Measurements from ENCODE around the gene NANOS3. TPM values are rescaled to one million over a fixed set of nuclear protein-coding genes. Genes with fewer than 3 reads are reported as not detected.

The NANOS3 gene
- total RNA-seq, 1 donor from 2014 or later: not detected

DNA sequence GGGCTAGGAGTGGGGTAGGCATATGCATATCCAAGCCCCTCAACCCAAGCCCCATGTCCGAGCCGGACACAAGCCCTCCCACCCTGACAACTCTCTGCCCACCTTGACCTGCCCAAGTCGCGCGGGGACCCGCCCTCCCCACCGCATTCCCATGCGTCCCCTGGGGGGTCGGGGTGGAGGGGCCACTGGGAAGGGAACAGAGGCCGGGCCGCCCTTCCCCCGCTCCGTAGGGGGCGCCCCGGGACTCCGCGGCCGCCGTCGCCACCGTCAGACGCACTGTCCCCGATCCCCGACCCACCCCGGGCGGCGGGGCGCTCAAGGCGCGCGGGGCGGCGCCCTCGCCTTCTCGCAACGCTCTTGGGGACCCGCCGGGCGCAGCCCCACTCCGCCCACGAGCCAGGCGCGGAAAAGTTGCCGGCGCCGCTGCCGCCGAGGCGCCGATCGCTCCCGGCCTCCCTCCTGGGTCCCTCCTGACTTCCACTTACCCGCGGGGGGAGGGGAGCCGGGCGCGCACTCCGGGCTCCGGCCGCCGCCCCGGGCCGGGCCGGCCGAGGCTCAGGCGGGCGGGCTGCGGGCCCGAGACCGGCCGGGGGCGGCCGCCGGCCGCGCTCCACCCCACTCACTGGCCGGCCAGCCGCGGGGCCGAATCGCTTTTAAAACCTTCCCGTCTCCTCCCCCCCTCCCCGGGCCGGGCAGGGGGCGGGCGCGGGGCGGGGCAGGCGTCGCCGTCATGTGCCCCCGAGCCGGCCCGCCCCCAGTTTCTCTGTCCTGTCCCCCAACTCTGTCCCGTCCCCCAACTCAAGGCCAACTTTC is 34.4 kb upstream of the NANOS3 start:
- H3K36me3 ChIP-seq (ENCODE audit: control insufficient read depth, insufficient read depth, low read length): no peaks in the 10 kb centered on the region
- TF ChIP-seq, protein P1, sequence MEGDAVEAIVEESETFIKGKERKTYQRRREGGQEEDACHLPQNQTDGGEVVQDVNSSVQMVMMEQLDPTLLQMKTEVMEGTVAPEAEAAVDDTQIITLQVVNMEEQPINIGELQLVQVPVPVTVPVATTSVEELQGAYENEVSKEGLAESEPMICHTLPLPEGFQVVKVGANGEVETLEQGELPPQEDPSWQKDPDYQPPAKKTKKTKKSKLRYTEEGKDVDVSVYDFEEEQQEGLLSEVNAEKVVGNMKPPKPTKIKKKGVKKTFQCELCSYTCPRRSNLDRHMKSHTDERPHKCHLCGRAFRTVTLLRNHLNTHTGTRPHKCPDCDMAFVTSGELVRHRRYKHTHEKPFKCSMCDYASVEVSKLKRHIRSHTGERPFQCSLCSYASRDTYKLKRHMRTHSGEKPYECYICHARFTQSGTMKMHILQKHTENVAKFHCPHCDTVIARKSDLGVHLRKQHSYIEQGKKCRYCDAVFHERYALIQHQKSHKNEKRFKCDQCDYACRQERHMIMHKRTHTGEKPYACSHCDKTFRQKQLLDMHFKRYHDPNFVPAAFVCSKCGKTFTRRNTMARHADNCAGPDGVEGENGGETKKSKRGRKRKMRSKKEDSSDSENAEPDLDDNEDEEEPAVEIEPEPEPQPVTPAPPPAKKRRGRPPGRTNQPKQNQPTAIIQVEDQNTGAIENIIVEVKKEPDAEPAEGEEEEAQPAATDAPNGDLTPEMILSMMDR (IDR thresholded peaks at IDR 0.05; ENCODE audit: insufficient read depth, low read length, poor library complexity, severe bottlenecking): no peak
- DNase-seq (ENCODE audit: low read depth): no peak
- H3K4me3 ChIP-seq (ENCODE audit: low read depth, low read length): peak overlapping the region; percentile 97
- no peaks in the 10 kb centered on the region for H3K27me3 ChIP-seq (ENCODE audit: control insufficient read depth, insufficient read depth, low read length)

DNA sequence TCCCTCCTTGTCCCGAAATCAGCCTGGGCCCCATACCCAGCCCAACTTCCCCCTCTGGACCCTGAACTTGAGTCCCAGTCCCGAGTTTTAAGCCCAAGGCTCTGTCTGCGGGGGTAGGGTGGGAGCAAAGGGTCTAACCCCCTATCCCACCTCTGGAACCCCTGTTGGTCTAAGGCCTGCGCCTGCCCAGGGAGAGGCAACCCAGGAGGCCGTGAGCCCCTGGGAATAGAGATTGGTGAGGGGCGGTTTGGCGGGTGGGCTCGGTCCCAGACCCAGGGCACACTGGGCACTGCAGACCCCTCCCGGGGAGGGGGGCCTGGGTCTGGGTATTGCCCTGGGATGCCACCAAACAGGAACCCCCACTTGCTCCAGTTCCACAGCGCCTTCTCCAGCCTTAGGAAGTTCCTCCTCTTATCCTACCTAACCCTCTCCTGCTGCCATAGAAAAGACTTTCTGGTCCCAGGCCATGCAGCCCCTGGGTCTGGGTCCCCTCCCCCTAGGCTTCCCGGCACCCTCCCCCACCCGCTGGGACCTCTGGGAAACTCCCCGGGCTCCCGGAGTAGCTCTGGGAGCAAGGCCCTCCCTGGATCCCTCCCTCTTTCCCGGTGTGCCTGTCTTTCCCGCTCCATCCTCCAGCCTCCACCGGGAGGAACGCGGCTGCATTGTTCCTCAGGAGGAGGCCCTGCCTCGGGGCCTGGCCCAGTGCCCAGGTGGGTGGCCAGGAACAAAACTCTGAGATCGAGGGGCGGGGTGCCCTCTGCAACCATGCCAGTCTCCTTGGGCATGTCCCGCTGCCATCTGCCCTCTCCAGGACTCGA is 33.6 kb upstream of the NANOS3 start:
- DNase-seq (ENCODE audit: low read depth): no peak
- TF ChIP-seq, protein P1 (IDR thresholded peaks at IDR 0.05; ENCODE audit: insufficient read depth, low read length, poor library complexity, severe bottlenecking): no peak
- Histone ChIP-seq H3K4me3 (ENCODE audit: low read depth, low read length) (peak overlapping the region; percentile 51), H3K36me3 (ENCODE audit: control insufficient read depth, insufficient read depth, low read length) (no peaks in the 10 kb centered on the region), H3K27me3 (ENCODE audit: control insufficient read depth, insufficient read depth, low read length) (no peaks in the 10 kb centered on the region)

DNA sequence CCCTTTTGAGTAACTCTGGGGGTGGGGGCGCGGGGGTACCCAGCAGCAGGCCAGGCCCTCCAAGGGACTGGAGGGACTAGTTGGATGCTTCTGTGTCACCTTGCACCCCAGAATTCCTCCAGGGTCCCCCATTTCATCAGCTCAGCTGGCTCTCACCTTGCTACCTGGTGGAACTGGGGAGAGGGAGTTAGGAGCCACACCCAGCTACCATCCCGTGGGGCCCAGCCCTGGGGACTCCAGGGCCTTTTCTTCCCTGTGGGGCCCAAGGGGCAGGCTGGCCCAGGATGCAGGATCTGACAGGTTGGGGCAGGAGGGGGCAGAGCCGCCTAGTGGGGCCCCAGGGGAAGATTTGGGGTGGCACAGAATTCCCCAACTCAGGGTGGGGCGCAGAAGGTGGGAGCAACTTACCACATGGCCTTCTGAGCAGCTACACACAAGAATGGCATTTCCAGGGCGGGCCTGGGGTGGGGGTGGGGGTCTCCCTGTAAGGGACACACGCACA is 32.8 kb upstream of the NANOS3 start:
- Histone ChIP-seq H3K4me3 (ENCODE audit: low read depth, low read length) (no peak overlapping the region), H3K27me3 (ENCODE audit: control insufficient read depth, insufficient read depth, low read length) (no peaks in the 10 kb centered on the region), H3K36me3 (ENCODE audit: control insufficient read depth, insufficient read depth, low read length) (no peaks in the 10 kb centered on the region)
- TF ChIP-seq, protein P1 (IDR thresholded peaks at IDR 0.05; ENCODE audit: insufficient read depth, low read length, poor library complexity, severe bottlenecking): no peak
- DNase-seq (ENCODE audit: low read depth): no peak

DNA sequence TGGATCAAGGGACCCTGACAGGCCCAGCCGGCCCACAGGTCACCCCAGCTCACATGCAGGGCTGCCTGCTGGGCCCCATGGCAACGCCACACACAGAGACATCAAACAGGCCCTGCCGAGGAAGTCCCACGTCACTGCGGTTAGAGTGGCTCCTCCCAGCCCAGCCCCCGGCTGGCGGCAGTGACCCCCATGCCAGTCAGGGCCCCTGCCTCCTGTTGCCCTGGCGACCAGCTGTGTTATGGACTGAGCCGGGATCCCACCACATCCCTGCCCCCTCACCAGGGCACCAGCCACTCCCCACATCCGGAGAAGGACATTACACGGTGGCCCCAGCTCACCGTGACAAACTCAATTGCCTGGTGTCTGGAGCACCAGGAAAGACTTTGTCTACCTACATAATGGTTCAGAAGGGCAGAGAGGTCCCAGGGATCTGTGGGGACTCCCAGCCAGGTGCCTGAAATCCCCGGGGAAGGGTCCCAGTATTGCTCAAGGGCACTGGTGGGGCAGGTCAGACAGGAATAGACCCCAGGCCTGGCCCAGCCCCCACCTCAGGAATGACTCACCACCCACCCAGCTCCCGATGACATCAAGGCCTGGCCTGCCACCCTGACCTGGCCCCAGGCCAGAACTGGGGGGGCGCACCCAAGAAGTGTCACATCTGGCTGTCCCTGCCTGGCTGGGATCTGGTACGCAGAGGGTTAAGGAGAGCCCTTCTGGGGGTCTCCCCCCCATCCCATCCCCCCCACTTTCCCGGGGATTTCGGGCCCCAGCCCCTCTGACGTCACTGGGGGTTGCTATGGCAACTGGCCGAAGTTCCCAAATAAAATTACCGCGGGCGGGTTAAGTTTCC is 30.2 kb upstream of the NANOS3 start:
- DNase-seq (ENCODE audit: low read depth): peak; percentile 93
- Histone ChIP-seq H3K4me3 (ENCODE audit: low read depth, low read length) (peak overlapping the region; percentile 50), H3K36me3 (ENCODE audit: control insufficient read depth, insufficient read depth, low read length) (no peaks in the 10 kb centered on the region), H3K27me3 (ENCODE audit: control insufficient read depth, insufficient read depth, low read length) (no peaks in the 10 kb centered on the region)
- TF ChIP-seq, protein P1 (IDR thresholded peaks at IDR 0.05; ENCODE audit: insufficient read depth, low read length, poor library complexity, severe bottlenecking): no peak

DNA sequence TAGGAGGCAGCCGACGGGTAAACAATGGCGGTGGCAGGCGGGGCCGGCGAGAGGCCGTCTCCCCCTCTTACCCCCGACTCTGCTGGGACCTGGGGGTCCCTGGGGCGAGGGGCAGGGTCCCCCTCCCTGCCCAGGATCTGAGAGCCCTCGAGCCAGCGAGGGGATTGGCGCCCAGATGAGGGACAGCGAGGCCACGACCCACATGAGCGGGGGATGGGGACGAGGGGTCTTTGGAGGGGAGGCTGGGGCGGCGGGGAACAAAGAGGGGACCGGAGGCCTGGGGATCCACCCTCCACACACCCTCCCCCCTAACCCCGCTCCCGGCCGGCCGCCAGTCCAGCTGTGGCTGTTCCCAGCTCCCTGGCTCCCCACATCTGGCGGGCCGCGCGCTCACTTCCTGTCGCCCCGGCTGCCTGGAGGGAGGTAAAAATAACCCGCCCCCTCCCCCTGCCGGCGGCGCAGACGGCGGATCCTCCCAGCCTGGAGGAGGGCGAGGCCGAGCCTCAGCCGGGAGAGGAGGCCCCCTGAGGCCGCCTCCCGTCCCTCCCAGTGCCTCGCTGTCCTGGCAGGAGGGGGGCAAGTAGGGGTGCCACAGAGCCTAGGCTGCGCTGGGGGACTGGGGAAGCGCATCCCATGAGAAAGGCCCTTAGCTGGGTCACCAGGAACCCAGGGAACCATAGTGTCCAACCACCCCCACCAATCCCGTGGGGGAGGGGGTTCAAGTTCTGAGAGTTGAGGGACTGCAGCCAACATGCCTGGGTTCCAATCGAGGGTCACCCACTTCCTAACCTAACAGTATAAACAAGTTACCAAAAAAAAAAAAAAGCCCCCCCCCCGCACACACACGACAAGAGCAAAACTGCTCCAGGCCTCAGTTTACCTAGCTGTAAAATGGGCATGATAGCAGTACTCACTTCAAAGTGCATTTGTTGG is 29.3 kb upstream of the NANOS3 start:
- H3K27me3 ChIP-seq (ENCODE audit: control insufficient read depth, insufficient read depth, low read length): no peaks in the 10 kb centered on the region
- no peaks in the 10 kb centered on the region for H3K36me3 ChIP-seq (ENCODE audit: control insufficient read depth, insufficient read depth, low read length)
- TF ChIP-seq, protein P1 (IDR thresholded peaks at IDR 0.05; ENCODE audit: insufficient read depth, low read length, poor library complexity, severe bottlenecking): peak; percentile 5
- DNase-seq (ENCODE audit: low read depth): no peak
- peak overlapping the region; percentile 50 for H3K4me3 ChIP-seq (ENCODE audit: low read depth, low read length)
